ENCODE results near the gene LBHD2. TPM values are rescaled to one million over a fixed set of nuclear protein-coding genes. Genes with fewer than 3 reads are reported as not detected.

Gene LBHD2
- total RNA-seq, 1 donor from 2014 or later: not detected

GRCh38 chr14:103091041-103091882, 7.3 kb downstream of the LBHD2 start:
- Histone ChIP-seq H3K27ac (ENCODE audit: low read depth, low read length) (no peak overlapping the region), H2AFZ (ENCODE audit: low read depth, low read length) (peak overlapping the region; percentile 69), H4K20me1 (ENCODE audit: insufficient read depth, low read length) (no peaks in the 10 kb centered on the region), H3K4me2 (ENCODE audit: low read length) (peak overlapping the region; percentile 77), H3K79me2 (ENCODE audit: insufficient read depth, low read length) (no peaks in the 10 kb centered on the region), H3K27me3 (ENCODE audit: insufficient read depth, low read length) (peaks cover 18% of the 10 kb centered on the region), H3K4me3 (ENCODE audit: insufficient read depth, low read depth, low read length) (peak overlapping the region; percentile 23), H3K9me3 (ENCODE audit: insufficient read depth, low read depth, low read length) (no peaks in the 10 kb centered on the region), H3K9ac (ENCODE audit: low read length) (no peak overlapping the region), H3K4me1 (ENCODE audit: insufficient read depth, low read length) (peaks cover 6% of the 10 kb centered on the region), H3K36me3 (ENCODE audit: insufficient read depth, low read length) (no peaks in the 10 kb centered on the region)
- Mint-ChIP-seq H3K27ac (ENCODE audit: unreplicated experiment) (no peak overlapping the region), H3K4me1 (ENCODE audit: low read depth, unreplicated experiment) (peaks cover 2% of the 10 kb centered on the region), H3K9me3 (ENCODE audit: unreplicated experiment) (no peaks in the 10 kb centered on the region), H3K27me3 (ENCODE audit: low read depth, unreplicated experiment) (peaks cover 32% of the 10 kb centered on the region), H3K4me3 (ENCODE audit: unreplicated experiment) (no peak overlapping the region), H3K36me3 (ENCODE audit: low read depth, unreplicated experiment) (no peaks in the 10 kb centered on the region)
- TF ChIP-seq EZH2 (IDR thresholded peaks at IDR 0.05; ENCODE audit: insufficient read depth, low read length) (no peak), CTCF (IDR thresholded peaks at IDR 0.05; ENCODE audit: insufficient read depth, low read depth, low read length) (no peak)
- no peak for FAIRE-seq
- no peak for DNase-seq (ENCODE audit: low read depth)

DNA sequence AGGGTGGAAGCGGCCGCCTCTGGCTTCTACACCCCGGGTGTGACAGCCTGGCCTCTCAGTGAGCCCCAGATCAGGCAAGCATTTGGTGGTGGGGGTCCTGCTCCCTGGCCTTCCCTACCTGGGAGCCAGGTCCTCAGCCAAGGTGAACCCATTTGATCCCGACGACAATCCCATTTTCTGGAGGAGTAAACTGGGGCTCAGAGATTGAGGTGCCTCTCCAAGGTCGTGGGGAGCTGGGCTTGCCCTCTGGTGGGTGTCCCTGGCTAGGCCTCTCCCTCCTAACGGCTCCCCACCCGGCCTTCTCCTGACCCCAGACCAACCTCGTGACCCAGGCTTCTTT, 7.8 kb downstream of the LBHD2 start:
- H3K4me3 Mint-ChIP-seq (ENCODE audit: unreplicated experiment): no peak overlapping the region
- H3K9me3 ChIP-seq (ENCODE audit: insufficient read depth, low read depth, low read length): no peaks in the 10 kb centered on the region
- no peaks in the 10 kb centered on the region for H4K20me1 ChIP-seq (ENCODE audit: insufficient read depth, low read length)
- H2AFZ ChIP-seq (ENCODE audit: low read depth, low read length): peak overlapping the region; percentile 69
- H3K36me3 Mint-ChIP-seq (ENCODE audit: low read depth, unreplicated experiment): no peaks in the 10 kb centered on the region
- DNase-seq (ENCODE audit: low read depth) (no peak), FAIRE-seq (no peak)
- H3K9ac ChIP-seq (ENCODE audit: low read length): no peak overlapping the region
- TF ChIP-seq CTCF (IDR thresholded peaks at IDR 0.05; ENCODE audit: insufficient read depth, low read depth, low read length): no peak
- TF ChIP-seq EZH2 (IDR thresholded peaks at IDR 0.05; ENCODE audit: insufficient read depth, low read length): no peak
- peak overlapping the region; percentile 23 for H3K4me3 ChIP-seq (ENCODE audit: insufficient read depth, low read depth, low read length)
- H3K4me1 ChIP-seq (ENCODE audit: insufficient read depth, low read length): peaks cover 6% of the 10 kb centered on the region
- H3K9me3 Mint-ChIP-seq (ENCODE audit: unreplicated experiment): no peaks in the 10 kb centered on the region
- H3K27me3 Mint-ChIP-seq (ENCODE audit: low read depth, unreplicated experiment): peaks cover 34% of the 10 kb centered on the region
- H3K4me1 Mint-ChIP-seq (ENCODE audit: low read depth, unreplicated experiment): peaks cover 2% of the 10 kb centered on the region
- H3K27me3 ChIP-seq (ENCODE audit: insufficient read depth, low read length): peaks cover 17% of the 10 kb centered on the region
- no peak overlapping the region for H3K27ac ChIP-seq (ENCODE audit: low read depth, low read length)
- no peaks in the 10 kb centered on the region for H3K36me3 ChIP-seq (ENCODE audit: insufficient read depth, low read length)
- H3K27ac Mint-ChIP-seq (ENCODE audit: unreplicated experiment): no peak overlapping the region
- H3K79me2 ChIP-seq (ENCODE audit: insufficient read depth, low read length): no peaks in the 10 kb centered on the region
- peak overlapping the region; percentile 77 for H3K4me2 ChIP-seq (ENCODE audit: low read length)

GRCh38 chr14:103093856-103094405, 9.9 kb downstream of the LBHD2 start:
- no peak overlapping the region for H3K4me3 Mint-ChIP-seq (ENCODE audit: unreplicated experiment)
- H3K36me3 Mint-ChIP-seq (ENCODE audit: low read depth, unreplicated experiment): no peaks in the 10 kb centered on the region
- peaks cover 36% of the 10 kb centered on the region for H3K27me3 Mint-ChIP-seq (ENCODE audit: low read depth, unreplicated experiment)
- H3K4me2 ChIP-seq (ENCODE audit: low read length): no peak overlapping the region
- H3K27ac ChIP-seq (ENCODE audit: low read depth, low read length): no peak overlapping the region
- H3K4me3 ChIP-seq (ENCODE audit: insufficient read depth, low read depth, low read length): no peak overlapping the region
- H3K9me3 ChIP-seq (ENCODE audit: insufficient read depth, low read depth, low read length): no peaks in the 10 kb centered on the region
- no peak for DNase-seq (ENCODE audit: low read depth)
- no peaks in the 10 kb centered on the region for H4K20me1 ChIP-seq (ENCODE audit: insufficient read depth, low read length)
- FAIRE-seq: no peak
- peaks cover 6% of the 10 kb centered on the region for H3K4me1 ChIP-seq (ENCODE audit: insufficient read depth, low read length)
- no peak overlapping the region for H3K9ac ChIP-seq (ENCODE audit: low read length)
- H3K36me3 ChIP-seq (ENCODE audit: insufficient read depth, low read length): no peaks in the 10 kb centered on the region
- TF ChIP-seq CTCF (IDR thresholded peaks at IDR 0.05; ENCODE audit: insufficient read depth, low read depth, low read length) (no peak), EZH2 (IDR thresholded peaks at IDR 0.05; ENCODE audit: insufficient read depth, low read length) (no peak)
- peaks cover 26% of the 10 kb centered on the region for H3K27me3 ChIP-seq (ENCODE audit: insufficient read depth, low read length)
- H3K4me1 Mint-ChIP-seq (ENCODE audit: low read depth, unreplicated experiment): peaks cover 2% of the 10 kb centered on the region
- no peaks in the 10 kb centered on the region for H3K9me3 Mint-ChIP-seq (ENCODE audit: unreplicated experiment)
- H2AFZ ChIP-seq (ENCODE audit: low read depth, low read length): no peak overlapping the region
- no peaks in the 10 kb centered on the region for H3K79me2 ChIP-seq (ENCODE audit: insufficient read depth, low read length)
- no peak overlapping the region for H3K27ac Mint-ChIP-seq (ENCODE audit: unreplicated experiment)

All from astrocyte (in vitro differentiated cells and primary cell).